ENCODE data around the gene PRR29.

GRCh38 chr17:63962298-63962744 is 35.8 kb upstream of the PRR29 start:
- TF ChIP-seq POLR2AphosphoS5 (IDR thresholded peaks at IDR 0.05) (no peak), TAF1 (IDR thresholded peaks at IDR 0.05; ENCODE audit: low read depth) (no peak), EP300 (conservative IDR thresholded peaks at IDR 0.05; ENCODE audit: poor library complexity, severe bottlenecking) (no peak), RAD21 (conservative IDR thresholded peaks at IDR 0.05) (no peak), EZH2 (IDR thresholded peaks at IDR 0.05; ENCODE audit: borderline replicate concordance, insufficient read depth, low read length, poor library complexity, severe bottlenecking) (no peak), SMC3 (conservative IDR thresholded peaks at IDR 0.05; ENCODE audit: poor library complexity) (no peak), REST (IDR thresholded peaks at IDR 0.05; ENCODE audit: borderline replicate concordance) (no peak), MXI1 (conservative IDR thresholded peaks at IDR 0.05; ENCODE audit: poor library complexity, severe bottlenecking) (no peak)
- TF ChIP-seq, protein P1, sequence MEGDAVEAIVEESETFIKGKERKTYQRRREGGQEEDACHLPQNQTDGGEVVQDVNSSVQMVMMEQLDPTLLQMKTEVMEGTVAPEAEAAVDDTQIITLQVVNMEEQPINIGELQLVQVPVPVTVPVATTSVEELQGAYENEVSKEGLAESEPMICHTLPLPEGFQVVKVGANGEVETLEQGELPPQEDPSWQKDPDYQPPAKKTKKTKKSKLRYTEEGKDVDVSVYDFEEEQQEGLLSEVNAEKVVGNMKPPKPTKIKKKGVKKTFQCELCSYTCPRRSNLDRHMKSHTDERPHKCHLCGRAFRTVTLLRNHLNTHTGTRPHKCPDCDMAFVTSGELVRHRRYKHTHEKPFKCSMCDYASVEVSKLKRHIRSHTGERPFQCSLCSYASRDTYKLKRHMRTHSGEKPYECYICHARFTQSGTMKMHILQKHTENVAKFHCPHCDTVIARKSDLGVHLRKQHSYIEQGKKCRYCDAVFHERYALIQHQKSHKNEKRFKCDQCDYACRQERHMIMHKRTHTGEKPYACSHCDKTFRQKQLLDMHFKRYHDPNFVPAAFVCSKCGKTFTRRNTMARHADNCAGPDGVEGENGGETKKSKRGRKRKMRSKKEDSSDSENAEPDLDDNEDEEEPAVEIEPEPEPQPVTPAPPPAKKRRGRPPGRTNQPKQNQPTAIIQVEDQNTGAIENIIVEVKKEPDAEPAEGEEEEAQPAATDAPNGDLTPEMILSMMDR (IDR thresholded peaks at IDR 0.05; ENCODE audit: poor library complexity, severe bottlenecking) = no peak
